ENCODE measurements around the gene IL18R1.

The IL18R1 gene

GRCh38 chr2:102392942-102393341, 37.3 kb downstream of the IL18R1 start:
- no peak for DNase-seq

DNA sequence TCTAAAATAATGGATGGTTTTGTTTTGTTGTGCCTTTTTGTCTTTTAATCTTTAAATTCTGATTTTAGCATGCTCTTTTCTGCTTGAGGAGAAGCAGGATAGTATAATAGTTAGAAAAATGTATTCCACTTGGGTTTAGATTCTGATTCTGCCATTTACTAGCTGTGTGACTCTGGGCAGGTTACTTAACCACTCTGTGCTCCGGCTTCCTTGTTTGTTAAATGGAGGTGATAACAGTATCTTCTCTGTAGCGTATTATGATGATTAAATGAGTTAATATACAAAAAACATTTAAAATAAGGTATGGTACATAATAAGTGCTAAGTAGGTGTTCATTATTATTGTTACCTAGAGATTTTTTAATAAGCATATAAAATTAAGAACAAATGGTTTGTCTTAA, 40.4 kb downstream of the IL18R1 start:
- no peak for DNase-seq

- DNase-seq, result no peak
Measured at GRCh38 chr2:102397209-102397608, 41.6 kb downstream of the IL18R1 start.

DNA sequence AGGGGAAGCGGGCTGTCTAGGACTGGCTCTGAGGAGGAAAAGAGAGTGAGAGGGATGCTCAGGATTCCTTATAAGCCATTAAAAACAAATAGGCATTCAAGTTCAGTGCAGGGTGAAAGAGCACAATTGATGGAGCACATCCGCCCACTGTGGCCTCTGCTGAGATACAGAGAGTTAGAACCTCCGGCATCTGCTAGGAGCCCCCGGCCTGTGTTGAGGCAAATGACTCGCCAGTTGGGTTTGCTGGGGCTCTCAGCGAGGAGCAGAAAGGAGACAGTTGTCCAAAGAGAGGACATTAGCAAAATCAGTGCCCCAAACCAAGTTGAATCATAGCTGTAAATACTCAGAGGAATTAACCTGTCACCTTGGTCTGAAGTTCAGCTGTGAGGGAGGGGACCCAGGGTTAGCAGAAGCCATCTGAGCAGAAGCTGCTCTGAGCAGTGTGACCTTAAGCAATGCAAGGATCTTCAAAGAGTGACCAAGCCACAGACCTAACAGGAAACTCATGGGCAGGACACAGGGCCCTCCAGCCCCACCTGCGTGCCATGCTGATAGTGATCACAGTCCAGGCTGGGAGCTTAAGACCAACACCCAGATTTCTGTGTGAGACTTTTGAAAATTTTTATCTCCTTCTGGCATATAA, 44.0 kb downstream of the IL18R1 start:
- peak; percentile 21 for DNase-seq

GRCh38 chr2:102401456-102401855, 45.9 kb downstream of the IL18R1 start:
- DNase-seq, result no peak

- no peak for DNase-seq
Measured at GRCh38 chr2:102401865-102402264, 46.3 kb downstream of the IL18R1 start.

- no peak for DNase-seq
Measured at GRCh38 chr2:102410952-102411351, 55.4 kb downstream of the IL18R1 start.

DNA sequence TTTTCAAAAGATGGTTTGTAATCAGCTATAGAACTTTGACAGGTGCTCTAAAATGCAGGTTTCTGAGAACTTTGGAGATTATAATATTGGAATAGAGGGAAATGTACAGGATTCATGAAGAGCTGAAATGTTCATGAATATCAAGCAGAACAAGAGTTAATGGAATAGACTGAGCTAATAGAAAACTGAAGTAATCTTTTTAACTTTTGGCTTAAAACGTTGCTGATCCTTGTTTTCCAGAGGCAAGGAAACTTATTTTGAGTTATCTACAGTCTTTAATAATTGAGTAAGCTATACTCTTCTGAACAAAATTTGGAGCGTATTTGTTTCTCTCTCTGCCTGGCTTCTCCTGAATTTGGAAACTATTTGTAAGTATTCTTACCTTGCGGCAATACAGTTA, 56.6 kb downstream of the IL18R1 start:
- DNase-seq, result no peak

DNA sequence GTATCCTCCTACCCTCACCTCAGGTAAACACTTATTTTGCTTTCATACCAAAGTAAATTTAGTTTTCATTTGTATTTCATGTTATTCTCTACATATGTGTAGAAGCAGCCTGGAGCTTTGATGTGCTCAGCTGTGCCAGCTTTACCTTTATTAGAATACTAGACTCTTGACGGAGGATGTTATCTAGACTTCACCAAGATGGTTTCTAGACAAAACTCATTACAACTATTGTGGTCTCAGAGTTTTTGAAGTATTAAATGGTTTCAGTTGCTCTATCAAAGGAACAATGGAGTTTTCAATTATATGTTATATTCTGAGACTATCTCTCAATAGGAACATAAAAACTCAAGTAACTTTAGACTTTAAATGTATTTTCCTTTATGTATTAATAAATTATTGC, 62.4 kb downstream of the IL18R1 start:
- peak; percentile 21 for DNase-seq

- peak; percentile 89 for DNase-seq
Measured at GRCh38 chr2:102418421-102418961, 62.9 kb downstream of the IL18R1 start.

DNA sequence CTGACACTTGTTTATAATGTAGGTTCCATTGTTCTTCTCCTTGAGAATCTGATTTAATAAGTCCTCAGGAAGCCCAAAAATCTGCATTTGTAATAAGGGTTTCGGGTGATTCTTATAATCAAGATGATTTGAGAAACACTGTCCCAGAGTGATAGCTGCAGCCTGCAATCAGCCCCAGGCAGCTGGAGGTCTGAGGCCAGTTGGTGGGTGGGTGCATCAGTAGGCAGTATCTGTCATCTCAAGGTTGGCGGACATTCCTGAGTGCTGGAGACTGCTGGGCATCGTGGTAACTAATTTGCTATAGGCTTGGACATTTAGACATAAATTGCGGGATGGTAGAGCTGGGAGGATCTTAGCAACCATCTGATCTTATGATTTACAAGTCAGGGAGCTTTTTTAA, 64.7 kb downstream of the IL18R1 start:
- DNase-seq, result peak; percentile 63

DNA sequence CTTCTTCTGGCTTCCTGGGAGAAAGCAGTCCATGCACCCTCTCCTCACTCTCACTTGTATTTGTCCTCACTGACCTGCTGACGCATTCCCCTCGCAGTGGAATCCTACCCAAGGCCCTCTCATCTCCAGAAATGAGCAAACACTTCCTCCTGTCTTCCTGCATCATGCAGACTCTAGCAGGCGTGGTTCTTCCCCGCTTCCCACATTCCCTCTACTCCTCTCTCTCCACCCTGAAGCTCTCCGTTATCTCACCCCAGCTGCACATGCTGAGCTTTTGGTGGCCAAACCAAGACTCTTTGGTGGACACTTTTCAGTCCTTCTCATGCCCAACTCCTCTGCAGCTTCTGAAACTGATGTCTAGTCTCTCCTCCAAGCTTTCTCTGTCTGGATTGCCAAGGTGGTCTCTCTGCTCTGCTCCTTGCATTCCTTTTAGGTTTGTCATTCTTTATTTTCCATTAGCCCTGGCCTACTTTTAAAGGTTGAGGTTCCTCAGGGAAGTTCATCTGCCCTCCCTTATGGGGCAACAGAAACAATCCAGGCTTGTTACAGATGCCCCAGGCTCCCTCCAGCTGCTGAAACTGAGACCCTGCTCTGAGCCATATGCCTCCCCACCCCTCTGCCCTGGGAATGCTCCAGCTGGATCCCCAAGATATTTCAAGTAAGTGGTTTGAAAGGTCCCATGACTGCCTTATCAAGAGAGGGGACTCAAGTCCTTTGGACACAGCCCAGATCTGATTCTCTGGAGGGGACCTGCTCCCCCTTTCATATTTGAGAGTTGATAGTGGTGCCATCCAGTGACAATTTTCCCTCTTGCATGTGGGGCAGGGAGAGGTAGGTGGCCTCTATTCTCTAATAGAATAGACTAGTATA, 66.5 kb downstream of the IL18R1 start:
- DNase-seq, result peak; percentile 72

- DNase-seq, result no peak
Measured at GRCh38 chr2:102422910-102423309, 67.3 kb downstream of the IL18R1 start, which contains the start of gene IL18RAP. Gene IL18RAP, plus strand, starts transcription at chr2:102423160. Its CDS starts 118 bp downstream, at chr2:102423278.

- no peak for DNase-seq
Measured at GRCh38 chr2:102423368-102423767, 67.8 kb downstream of the IL18R1 start.

DNA sequence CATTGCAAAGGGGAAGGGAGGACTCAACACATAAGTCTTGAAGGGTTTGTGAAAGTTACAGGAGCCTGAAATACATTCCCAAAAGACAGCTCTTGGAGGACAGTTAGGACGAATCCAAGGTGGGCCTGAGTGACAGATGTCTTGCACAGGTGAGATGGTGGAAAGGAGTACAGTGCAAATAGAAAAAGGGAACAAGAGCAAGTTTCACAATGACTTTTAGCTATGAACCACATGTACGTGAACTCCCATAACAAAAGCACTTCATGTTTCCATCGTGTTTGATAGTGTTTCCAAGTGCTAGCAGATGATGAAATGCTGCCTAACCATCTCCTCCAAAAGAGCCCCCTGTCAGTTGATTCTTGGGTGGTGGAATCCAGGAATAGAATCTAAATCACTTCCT, 69.2 kb downstream of the IL18R1 start:
- peak; percentile 40 for DNase-seq

GRCh38 chr2:102425441-102426132, 70.0 kb downstream of the IL18R1 start:
- no peak for DNase-seq

DNA sequence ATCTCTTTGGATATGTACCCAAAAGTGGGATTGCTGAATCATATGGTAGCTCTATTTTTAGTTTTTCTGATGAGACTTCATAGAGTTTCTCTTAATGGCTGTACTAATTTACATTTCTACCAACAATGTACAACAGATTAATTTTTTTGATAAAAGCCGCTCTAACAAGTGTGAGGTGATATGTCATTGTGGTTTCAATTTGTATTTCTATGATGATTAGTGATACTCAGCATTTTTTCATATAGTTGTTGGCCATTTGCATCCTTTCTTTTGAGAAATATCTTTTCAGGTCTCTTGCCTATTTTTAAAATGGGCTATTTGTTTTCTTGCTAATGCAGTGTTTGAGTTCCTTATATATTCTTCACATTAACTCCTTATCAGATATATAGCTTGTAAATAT, 71.7 kb downstream of the IL18R1 start:
- no peak for DNase-seq

DNA sequence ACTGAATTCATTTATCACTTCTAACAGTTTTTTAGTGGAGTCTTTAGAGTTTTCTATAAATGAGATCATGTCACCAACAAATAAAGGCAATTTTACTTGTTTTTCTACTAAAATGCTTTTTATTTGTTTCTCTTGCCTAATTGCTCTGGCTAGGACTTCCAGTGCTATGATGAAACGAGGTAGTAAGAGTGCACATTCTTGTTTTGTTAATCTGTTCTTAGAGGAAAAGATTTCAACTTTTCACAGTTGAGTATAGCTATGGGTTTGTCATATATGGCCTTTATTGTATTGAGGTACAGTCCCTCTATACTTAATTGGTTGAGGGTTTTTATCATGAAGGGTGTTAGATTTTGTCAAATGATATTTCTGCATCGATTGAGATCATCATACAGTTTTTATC, 73.0 kb downstream of the IL18R1 start:
- no peak for DNase-seq

DNA sequence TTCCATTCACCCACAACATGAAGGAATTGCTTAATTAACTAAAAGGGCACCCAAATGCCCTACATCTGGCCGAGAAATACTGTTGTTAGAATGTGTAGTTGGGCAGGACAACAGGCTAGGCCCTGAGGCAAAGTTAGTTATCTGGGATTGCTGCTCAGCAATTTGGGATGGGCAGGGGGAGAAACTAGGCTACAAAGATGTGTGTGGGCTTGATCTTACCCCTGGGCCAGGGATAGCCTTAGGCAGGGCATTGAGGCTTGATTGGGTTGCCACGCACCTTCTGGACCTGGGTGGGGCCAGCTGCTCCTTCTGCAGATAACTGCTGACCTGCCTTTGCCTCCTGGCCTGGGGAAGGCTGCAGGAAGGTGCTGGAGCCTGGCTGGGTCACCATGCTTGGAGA, 76.8 kb downstream of the IL18R1 start:
- DNase-seq, result no peak

DNA sequence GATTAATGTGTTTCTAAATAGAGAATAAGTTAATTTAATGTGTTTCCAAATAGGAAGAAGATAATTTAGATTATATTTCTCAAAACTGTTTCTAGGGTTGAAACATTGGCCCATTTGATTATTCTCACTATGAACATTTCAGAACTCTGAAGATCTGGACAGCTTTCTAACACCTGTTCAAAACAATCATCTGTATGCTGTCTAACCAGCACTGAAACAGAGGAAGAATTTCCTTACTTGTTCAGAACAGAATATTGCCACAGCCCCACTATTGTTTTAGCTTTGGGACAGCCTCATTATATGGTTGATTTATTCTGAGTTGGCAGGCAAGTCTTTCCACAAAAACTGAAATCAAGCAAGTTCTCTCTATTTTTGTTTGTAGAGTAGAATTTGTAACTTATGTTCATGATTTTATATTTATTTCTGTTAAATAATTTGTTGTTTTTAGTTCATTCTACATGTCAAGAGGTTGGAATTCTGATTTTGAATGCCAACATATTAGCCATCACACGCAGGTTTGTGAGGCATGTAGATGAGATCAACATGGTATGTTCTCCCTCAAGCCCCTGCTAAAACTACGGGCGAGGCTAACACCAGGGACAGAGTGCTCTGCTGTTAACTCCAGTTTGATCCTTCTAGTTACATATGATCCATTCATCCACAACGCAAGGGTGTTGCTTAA, 78.5 kb downstream of the IL18R1 start:
- no peak for DNase-seq

GRCh38 chr2:102434655-102435381, 79.2 kb downstream of the IL18R1 start:
- DNase-seq, result peak; percentile 40

DNA sequence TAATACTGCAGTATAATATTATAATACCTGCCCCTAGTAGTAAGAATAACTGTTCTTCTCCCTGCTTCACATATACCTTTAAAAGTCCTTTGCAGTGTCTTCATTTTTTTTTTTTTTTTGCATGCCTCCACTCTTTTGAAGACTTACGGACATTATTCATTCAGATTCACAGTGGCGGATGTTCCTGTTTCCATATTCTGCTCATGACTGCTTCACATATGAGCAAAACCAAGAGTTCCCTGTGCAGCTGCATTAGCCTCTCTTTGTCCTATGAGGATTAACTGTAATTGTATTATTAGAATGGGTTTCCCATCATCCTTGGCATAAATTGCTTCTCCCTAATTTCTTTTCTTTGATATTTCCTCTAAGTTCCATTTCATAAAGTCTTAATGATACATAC, 80.1 kb downstream of the IL18R1 start:
- no peak for DNase-seq
